Measurements from ENCODE around the gene CDC14A. TPM values are rescaled to one million over a fixed set of nuclear protein-coding genes. Genes with fewer than 3 reads are reported as not detected.
A peak's percentile ranks its signal among the peaks of the same experiment; 100 is the strongest.

CDC14A gene
- total RNA-seq, 2 donors from 2014 or later = 7.3 to 16.5 TPM

DNA sequence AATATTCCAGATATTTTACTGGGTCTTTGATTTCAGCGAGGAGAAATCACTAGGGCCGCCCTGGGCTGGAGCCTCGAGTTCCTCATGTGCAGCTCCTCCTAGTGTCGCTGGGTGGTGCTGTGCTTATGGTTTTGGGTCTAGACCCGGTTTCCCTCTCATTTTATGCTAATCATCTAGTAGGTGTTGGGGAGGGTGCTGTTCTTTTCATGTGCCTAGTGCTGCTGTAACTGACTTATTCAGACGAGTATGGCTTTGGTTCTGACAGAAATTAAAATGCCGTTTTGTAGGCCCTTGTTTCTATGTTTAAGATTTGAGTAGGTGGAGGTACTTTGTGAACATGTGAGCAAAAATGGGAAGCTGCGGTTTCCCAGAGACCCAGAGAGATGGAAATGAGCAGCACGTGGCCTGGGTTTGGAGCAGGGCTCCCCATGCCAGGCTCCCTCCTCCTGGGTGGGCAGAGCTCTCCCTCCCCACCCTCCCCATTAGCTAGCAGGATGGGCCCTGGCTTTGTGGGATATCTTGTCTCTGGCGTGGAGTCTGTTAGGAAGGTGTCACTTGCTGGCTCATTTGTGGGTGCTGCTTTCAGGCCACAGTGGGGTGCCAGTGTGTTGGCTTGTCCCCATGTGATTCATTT, 111.6 kb downstream of the CDC14A start:
- intact Hi-C loops (cut with DNase I) = loop anchor here (10.0 kb wide), 2 partner anchors 401 to 649 kb away; no protein-coding TSS in a partner anchor
- Histone ChIP-seq H3K4me1 (no peaks in the 10 kb centered on the region), H3K27me3 (no peaks in the 10 kb centered on the region), H3K4me3 (no peak overlapping the region), H3K27ac (no peak overlapping the region), H3K36me3 (replicated peaks in 1 of 2; ENCODE audit: insufficient read depth in 1 of 2, low read depth in 2 of 2) (no peaks in the 10 kb centered on the region), H3K9me3 (no peaks in the 10 kb centered on the region)
- WGBS, 2 donors = 20 to 31% methylated on average over 9 to 10 of the region's 10 CpGs
- DNase-seq (peak; percentile 40 to 68 (median 60)), ATAC-seq (peak; percentile 77)
- TF ChIP-seq, protein P1, sequence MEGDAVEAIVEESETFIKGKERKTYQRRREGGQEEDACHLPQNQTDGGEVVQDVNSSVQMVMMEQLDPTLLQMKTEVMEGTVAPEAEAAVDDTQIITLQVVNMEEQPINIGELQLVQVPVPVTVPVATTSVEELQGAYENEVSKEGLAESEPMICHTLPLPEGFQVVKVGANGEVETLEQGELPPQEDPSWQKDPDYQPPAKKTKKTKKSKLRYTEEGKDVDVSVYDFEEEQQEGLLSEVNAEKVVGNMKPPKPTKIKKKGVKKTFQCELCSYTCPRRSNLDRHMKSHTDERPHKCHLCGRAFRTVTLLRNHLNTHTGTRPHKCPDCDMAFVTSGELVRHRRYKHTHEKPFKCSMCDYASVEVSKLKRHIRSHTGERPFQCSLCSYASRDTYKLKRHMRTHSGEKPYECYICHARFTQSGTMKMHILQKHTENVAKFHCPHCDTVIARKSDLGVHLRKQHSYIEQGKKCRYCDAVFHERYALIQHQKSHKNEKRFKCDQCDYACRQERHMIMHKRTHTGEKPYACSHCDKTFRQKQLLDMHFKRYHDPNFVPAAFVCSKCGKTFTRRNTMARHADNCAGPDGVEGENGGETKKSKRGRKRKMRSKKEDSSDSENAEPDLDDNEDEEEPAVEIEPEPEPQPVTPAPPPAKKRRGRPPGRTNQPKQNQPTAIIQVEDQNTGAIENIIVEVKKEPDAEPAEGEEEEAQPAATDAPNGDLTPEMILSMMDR (IDR thresholded peaks at IDR 0.05) = peak; percentile 11 to 74 (median 61)
- TF ChIP-seq POLR2A (IDR thresholded peaks at IDR 0.05) = no peak

DNA sequence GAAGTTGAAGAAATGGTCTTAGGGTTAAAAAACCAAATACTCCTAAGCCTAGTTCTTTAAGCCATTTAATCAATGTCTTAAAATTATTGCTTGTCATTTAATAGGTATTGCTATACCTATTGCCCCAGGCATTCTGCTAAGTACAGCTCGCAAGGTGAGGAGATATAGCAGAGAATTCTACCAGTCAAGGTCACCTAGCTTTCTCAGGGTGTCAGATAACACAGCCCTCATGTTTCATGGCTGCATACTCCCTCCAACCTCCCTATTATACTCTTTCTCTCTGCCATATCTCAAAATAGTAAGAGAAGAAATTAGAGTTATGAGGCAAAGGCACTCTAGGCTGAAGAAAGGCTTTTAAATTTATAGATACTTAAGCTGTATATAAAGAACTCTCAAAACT, 117.3 kb downstream of the CDC14A start:
- Histone ChIP-seq H3K27ac (no peak overlapping the region), H3K4me1 (peaks cover 8% of the 10 kb centered on the region), H3K9me3 (no peaks in the 10 kb centered on the region), H3K36me3 (replicated peaks in 1 of 2; ENCODE audit: insufficient read depth in 1 of 2, low read depth in 2 of 2) (no peaks in the 10 kb centered on the region), H3K4me3 (no peak overlapping the region), H3K27me3 (no peaks in the 10 kb centered on the region)
- ATAC-seq (no peak), DNase-seq (no peak)
- TF ChIP-seq, protein P1 (IDR thresholded peaks at IDR 0.05) = no peak
- no peak for TF ChIP-seq POLR2A (IDR thresholded peaks at IDR 0.05)
- intact Hi-C loops (cut with DNase I) = loop anchor here (10.0 kb wide), 2 partner anchors 395 to 655 kb away; no protein-coding TSS in a partner anchor
- 43 to 50% methylated on average over 1 of the region's 1 CpG for WGBS, 2 donors

DNA sequence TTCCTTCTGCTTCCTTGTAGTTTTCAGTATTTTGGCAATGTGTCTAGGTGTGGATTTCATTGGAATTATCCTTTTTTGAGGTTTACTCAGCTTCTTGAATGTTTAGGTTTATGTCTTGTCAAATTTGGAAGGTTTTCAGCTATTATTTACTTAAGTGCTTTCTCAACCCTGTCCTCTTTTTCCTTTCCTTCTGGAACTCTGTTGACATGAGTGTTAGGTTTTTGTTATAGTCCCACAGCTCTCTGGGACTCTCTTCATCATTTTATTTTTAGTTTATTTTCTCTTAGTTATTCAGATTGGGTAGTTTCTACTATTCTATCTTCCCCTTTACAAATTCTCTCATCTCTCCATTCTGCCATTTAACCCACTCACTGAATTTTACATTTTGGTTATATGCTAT, 122.5 kb downstream of the CDC14A start:
- H3K4me1 ChIP-seq = peaks cover under 1% of the 10 kb centered on the region
- H3K4me3 ChIP-seq = no peak overlapping the region
- no peak for ATAC-seq
- TF ChIP-seq, protein P1 (IDR thresholded peaks at IDR 0.05) = no peak
- no peak for TF ChIP-seq POLR2A (IDR thresholded peaks at IDR 0.05)
- intact Hi-C loops (cut with DNase I) = no loop called here
- no peaks in the 10 kb centered on the region for H3K27me3 ChIP-seq
- DNase-seq = no peak
- no peak overlapping the region for H3K27ac ChIP-seq
- no peaks in the 10 kb centered on the region for H3K36me3 ChIP-seq (replicated peaks in 1 of 2; ENCODE audit: insufficient read depth in 1 of 2, low read depth in 2 of 2)
- no peaks in the 10 kb centered on the region for H3K9me3 ChIP-seq

DNA sequence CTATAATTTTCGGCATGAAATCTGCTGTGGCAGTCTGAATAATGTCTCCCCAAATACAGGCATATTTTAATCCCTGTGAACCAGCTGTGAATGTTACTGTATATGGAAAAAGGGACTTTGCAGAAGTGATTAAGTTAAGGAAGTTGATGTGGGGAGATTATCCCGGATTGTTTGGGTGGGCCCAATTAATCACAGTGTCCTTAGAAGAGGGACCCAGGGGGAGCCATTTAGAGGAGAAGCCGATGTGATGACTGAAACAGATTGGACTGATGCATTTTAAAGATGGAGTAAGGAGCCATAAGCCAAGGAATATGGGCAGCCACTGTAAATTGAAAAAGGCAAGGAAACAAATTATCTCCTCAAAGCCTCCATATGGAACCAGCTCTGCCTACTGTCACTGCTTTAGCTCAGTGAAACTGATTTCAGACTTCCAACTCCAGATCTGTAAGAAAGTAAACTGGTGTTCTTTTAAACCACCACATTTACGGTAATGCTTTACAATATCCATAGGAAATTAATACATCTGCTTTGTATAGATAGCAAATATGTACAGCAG, 124.5 kb downstream of the CDC14A start:
- 88% methylated on average over 4 of the region's 4 CpGs for WGBS, 2 donors
- H3K4me3 ChIP-seq = no peak overlapping the region
- no peaks in the 10 kb centered on the region for H3K27me3 ChIP-seq
- H3K9me3 ChIP-seq = no peaks in the 10 kb centered on the region
- no peaks in the 10 kb centered on the region for H3K4me1 ChIP-seq
- DNase-seq (no peak), ATAC-seq (no peak)
- H3K36me3 ChIP-seq (replicated peaks in 1 of 2; ENCODE audit: insufficient read depth in 1 of 2, low read depth in 2 of 2) = no peaks in the 10 kb centered on the region
- no peak overlapping the region for H3K27ac ChIP-seq
- TF ChIP-seq, protein P1 (IDR thresholded peaks at IDR 0.05) = no peak
- TF ChIP-seq POLR2A (IDR thresholded peaks at IDR 0.05) = no peak
- intact Hi-C loops (cut with DNase I) = no loop called here

DNA sequence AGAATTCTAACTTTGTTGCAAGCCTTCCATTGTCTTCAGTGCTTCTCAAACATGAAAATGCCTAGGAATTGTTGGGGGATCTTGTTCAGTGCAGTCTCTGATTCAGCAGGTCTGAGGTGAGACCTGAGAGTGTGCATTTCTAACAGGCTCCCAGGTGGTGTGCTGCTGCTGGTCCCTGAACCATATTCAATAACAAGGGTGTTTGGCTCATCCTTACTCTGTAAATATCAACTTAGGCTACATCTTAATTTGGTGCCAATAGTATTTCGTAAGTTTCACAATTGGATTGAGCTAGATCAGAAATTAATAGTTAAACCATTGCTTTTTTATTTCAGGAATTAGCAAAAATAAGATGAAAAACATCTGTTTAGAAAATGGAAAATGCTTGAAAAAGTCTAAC, 126.5 kb downstream of the CDC14A start:
- H3K9me3 ChIP-seq = no peaks in the 10 kb centered on the region
- H3K4me1 ChIP-seq = no peaks in the 10 kb centered on the region
- H3K36me3 ChIP-seq (replicated peaks in 1 of 2; ENCODE audit: insufficient read depth in 1 of 2, low read depth in 2 of 2) = no peaks in the 10 kb centered on the region
- TF ChIP-seq, protein P1 (IDR thresholded peaks at IDR 0.05) = no peak
- TF ChIP-seq POLR2A (IDR thresholded peaks at IDR 0.05) = no peak
- no peak overlapping the region for H3K4me3 ChIP-seq
- ATAC-seq (no peak), DNase-seq (no peak)
- 91 to 93% methylated on average over 1 of the region's 1 CpG for WGBS, 2 donors
- H3K27ac ChIP-seq = no peak overlapping the region
- intact Hi-C loops (cut with DNase I) = no loop called here
- no peaks in the 10 kb centered on the region for H3K27me3 ChIP-seq

Measured in body of pancreas (tissue), 4 donors.